ENCODE measurements around the gene ELANE. TPM values are rescaled to one million over a fixed set of nuclear protein-coding genes. Genes with fewer than 3 reads are reported as not detected.
"Not testable (repeated sequence)": the region's sequence is repeated elsewhere in the genome, so short reads cannot be mapped to it uniquely, and the experiment has no call there.

The ELANE gene
- total RNA-seq, 1 donor from 2014 or later, result not detected

DNA sequence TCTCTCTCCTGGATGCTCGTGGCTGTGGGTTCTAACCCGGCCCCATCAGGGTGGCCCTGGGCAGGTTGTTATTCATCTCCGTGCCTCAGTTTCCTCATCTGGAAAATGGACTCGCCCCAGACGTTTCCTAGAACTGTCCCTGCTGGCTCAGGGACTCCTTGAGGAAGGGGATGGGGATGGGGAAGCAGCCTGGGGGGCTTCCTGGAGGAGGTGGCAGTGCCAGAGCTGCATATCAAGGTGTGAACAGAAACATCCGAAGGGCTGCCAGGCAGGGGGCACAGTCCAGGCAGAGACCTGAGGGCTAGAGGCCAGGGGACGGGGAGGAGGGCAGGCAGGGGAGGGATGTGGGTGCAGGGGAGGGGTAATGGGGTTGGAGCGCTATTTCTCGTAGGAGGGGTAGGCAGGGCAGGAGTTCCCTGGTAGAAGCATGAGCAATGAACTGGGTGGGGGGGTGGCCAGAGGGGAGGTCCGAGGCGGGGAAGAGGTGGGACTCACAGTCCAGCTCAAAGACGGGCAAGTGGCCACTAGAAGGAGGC lies 3.6 kb upstream of the ELANE start:
- Mint-ChIP-seq H3K4me3 (ENCODE audit: unreplicated experiment) (no peak overlapping the region), H3K9me3 (ENCODE audit: unreplicated experiment) (no peaks in the 10 kb centered on the region), H3K4me1 (ENCODE audit: unreplicated experiment) (no peaks in the 10 kb centered on the region), H3K27ac (ENCODE audit: unreplicated experiment) (no peak overlapping the region), H3K36me3 (ENCODE audit: low read depth, unreplicated experiment) (no peaks in the 10 kb centered on the region), H3K27me3 (ENCODE audit: unreplicated experiment) (peaks cover 3% of the 10 kb centered on the region)
- DNase-seq (ENCODE audit: low spot score), result no peak
- TF ChIP-seq, protein P1, sequence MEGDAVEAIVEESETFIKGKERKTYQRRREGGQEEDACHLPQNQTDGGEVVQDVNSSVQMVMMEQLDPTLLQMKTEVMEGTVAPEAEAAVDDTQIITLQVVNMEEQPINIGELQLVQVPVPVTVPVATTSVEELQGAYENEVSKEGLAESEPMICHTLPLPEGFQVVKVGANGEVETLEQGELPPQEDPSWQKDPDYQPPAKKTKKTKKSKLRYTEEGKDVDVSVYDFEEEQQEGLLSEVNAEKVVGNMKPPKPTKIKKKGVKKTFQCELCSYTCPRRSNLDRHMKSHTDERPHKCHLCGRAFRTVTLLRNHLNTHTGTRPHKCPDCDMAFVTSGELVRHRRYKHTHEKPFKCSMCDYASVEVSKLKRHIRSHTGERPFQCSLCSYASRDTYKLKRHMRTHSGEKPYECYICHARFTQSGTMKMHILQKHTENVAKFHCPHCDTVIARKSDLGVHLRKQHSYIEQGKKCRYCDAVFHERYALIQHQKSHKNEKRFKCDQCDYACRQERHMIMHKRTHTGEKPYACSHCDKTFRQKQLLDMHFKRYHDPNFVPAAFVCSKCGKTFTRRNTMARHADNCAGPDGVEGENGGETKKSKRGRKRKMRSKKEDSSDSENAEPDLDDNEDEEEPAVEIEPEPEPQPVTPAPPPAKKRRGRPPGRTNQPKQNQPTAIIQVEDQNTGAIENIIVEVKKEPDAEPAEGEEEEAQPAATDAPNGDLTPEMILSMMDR (IDR thresholded peaks at IDR 0.05; ENCODE audit: unreplicated experiment), result no peak

DNA sequence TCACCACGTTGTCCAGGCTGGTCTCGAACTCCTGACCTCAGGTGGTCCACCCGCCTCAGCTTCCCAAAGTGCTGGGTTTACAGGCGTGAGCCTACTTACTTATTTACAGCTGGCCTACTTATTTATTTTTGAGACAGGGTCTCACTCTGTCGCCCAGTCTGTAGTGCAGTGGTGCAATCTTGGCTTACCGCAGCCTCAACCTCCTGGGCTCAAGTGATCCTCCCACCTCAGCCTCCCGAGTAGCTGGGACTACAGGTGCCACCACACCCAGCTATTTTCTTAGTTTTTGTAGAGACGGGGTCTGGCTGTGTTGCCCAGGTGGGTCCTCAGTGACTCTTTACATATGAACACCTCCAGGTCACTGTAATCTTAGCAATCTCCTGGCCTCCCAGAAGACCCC lies 2.9 kb upstream of the ELANE start:
- not testable (repeated sequence) for H3K4me3 Mint-ChIP-seq (ENCODE audit: unreplicated experiment); H3K27me3 Mint-ChIP-seq (ENCODE audit: unreplicated experiment); H3K9me3 Mint-ChIP-seq (ENCODE audit: unreplicated experiment); DNase-seq (ENCODE audit: low spot score); H3K4me1 Mint-ChIP-seq (ENCODE audit: unreplicated experiment); H3K36me3 Mint-ChIP-seq (ENCODE audit: low read depth, unreplicated experiment); H3K27ac Mint-ChIP-seq (ENCODE audit: unreplicated experiment)

DNA sequence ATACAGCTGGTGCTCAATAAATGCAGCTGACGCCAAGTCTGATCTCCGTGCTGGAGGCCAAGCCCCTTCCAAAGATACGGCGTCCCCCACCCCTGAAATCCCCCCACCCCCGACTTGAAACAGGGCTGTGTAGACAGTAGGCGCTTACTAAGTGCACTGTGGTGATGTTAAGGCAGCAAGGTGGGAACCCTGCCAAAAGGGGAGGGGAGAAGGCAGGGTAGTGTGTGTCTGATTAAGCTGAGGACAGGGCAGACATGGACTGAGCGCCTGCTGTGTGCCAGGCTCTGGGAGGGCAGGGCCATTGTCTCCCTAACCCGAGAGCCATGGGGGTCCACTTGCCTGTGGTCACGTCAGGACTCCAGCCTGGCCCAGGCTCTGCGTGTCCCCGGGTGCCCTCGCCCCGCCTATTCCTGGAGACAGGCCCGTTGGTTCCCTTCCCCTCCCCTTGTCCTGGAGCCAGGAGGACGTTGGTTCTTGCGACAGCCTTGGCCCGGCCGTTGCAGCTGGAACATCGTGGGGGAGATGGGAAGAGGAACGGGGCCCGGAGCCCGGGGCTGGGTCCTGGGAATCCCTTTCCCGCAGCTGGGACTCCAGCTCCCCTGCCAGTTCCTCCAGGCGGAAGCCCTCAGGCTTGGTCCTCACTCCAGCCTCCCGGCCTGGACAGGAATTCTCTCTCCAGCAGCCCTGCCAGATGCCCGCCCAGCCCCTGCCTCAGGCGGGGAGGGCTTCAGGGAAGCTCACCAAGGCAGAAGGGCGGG lies 1.7 kb upstream of the ELANE start:
- Mint-ChIP-seq H3K4me3 (ENCODE audit: unreplicated experiment) (no peak overlapping the region), H3K27ac (ENCODE audit: unreplicated experiment) (no peak overlapping the region), H3K4me1 (ENCODE audit: unreplicated experiment) (no peaks in the 10 kb centered on the region), H3K9me3 (ENCODE audit: unreplicated experiment) (no peaks in the 10 kb centered on the region), H3K36me3 (ENCODE audit: low read depth, unreplicated experiment) (no peaks in the 10 kb centered on the region), H3K27me3 (ENCODE audit: unreplicated experiment) (peaks cover 1% of the 10 kb centered on the region)
- DNase-seq (ENCODE audit: low spot score), result no peak
- TF ChIP-seq, protein P1 (IDR thresholded peaks at IDR 0.05; ENCODE audit: unreplicated experiment), result no peak

DNA sequence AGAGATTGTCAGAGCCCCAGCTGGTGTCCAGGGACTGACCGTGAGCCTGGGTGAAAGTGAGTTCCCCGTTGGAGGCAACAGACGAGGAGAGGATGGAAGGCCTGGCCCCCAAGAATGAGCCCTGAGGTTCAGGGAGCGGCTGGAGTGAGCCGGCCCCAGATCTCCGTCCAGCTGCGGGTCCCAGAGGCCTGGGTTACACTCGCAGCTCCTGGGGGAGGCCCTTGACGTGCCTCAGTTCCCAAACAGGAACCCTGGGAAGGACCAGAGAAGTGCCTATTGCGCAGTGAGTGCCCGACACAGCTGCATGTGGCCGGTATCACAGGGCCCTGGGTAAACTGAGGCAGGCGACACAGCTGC lies 1.1 kb upstream of the ELANE start:
- Mint-ChIP-seq H3K27ac (ENCODE audit: unreplicated experiment) (no peak overlapping the region), H3K9me3 (ENCODE audit: unreplicated experiment) (no peaks in the 10 kb centered on the region), H3K4me1 (ENCODE audit: unreplicated experiment) (no peaks in the 10 kb centered on the region), H3K4me3 (ENCODE audit: unreplicated experiment) (no peak overlapping the region), H3K27me3 (ENCODE audit: unreplicated experiment) (peaks cover 1% of the 10 kb centered on the region), H3K36me3 (ENCODE audit: low read depth, unreplicated experiment) (no peaks in the 10 kb centered on the region)
- DNase-seq (ENCODE audit: low spot score), result no peak
- TF ChIP-seq, protein P1 (IDR thresholded peaks at IDR 0.05; ENCODE audit: unreplicated experiment), result no peak

DNA sequence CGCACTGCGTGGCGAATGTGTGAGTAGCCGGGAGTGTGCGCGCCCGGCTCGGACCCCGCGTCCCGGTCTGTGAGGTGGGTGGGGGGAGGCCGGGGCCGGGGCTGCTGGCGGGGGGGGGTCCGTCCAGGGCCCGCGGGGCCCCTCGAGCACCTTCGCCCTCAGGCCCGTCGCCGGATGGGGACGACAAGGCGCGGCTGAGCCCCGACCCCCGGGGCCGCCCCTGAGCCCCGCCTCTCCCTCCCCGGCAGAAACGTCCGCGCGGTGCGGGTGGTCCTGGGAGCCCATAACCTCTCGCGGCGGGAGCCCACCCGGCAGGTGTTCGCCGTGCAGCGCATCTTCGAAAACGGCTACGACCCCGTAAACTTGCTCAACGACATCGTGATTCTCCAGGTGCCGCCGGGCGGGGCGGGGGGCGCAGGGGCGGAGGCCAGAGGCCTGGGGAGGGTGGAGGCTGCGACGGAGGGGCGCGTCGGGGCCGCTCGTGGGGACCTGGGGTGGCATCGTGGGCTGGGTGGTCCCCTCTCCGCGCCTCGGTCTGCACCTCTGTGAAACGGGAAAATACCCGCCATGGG lies 997 bp downstream of the ELANE start:
- TF ChIP-seq, protein P1 (IDR thresholded peaks at IDR 0.05; ENCODE audit: unreplicated experiment), result no peak
- no peak for DNase-seq (ENCODE audit: low spot score)
- Mint-ChIP-seq H3K4me1 (ENCODE audit: unreplicated experiment) (no peaks in the 10 kb centered on the region), H3K4me3 (ENCODE audit: unreplicated experiment) (no peak overlapping the region), H3K27ac (ENCODE audit: unreplicated experiment) (no peak overlapping the region), H3K36me3 (ENCODE audit: low read depth, unreplicated experiment) (no peaks in the 10 kb centered on the region), H3K27me3 (ENCODE audit: unreplicated experiment) (no peaks in the 10 kb centered on the region), H3K9me3 (ENCODE audit: unreplicated experiment) (no peaks in the 10 kb centered on the region)

DNA sequence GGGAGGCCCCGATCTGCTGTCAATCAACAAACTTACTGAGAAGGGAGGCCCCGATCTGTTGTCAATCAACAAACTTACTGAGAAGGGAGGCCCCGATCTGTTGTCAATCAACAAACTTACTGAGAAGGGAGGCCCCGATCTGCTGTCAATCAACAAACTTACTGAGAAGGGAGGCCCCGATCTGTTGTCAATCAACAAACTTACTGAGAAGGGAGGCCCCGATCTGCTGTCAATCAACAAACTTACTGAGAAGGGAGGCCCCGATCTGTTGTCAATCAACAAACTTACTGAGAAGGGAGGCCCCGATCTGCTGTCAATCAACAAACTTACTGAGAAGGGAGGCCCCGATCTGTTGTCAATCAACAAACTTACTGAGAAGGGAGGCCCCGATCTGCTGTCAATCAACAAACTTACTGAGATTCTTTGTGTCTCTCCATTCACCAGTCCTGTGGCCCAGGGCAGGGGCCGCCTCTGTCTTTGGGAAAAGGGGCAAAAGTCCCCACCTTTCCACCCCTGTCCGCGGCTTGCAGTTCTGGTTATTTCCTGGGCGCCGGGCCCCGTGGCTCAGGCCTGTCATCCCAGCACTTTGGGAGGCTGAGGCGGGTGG lies 1.6 kb downstream of the ELANE start:
- H3K9me3 Mint-ChIP-seq (ENCODE audit: unreplicated experiment); H3K27me3 Mint-ChIP-seq (ENCODE audit: unreplicated experiment); DNase-seq (ENCODE audit: low spot score); H3K27ac Mint-ChIP-seq (ENCODE audit: unreplicated experiment); H3K36me3 Mint-ChIP-seq (ENCODE audit: low read depth, unreplicated experiment); H3K4me1 Mint-ChIP-seq (ENCODE audit: unreplicated experiment); H3K4me3 Mint-ChIP-seq (ENCODE audit: unreplicated experiment): not testable (repeated sequence)
